Measurements from ENCODE around the gene CLHC1. TPM values are rescaled to one million over a fixed set of nuclear protein-coding genes. Genes with fewer than 3 reads are reported as not detected.
"Not testable (repeated sequence)": the region's sequence is repeated elsewhere in the genome, so short reads cannot be mapped to it uniquely, and the experiment has no call there.

CLHC1 gene
- total RNA-seq, 1 experiment from 2014 or later: 11.1 TPM

DNA sequence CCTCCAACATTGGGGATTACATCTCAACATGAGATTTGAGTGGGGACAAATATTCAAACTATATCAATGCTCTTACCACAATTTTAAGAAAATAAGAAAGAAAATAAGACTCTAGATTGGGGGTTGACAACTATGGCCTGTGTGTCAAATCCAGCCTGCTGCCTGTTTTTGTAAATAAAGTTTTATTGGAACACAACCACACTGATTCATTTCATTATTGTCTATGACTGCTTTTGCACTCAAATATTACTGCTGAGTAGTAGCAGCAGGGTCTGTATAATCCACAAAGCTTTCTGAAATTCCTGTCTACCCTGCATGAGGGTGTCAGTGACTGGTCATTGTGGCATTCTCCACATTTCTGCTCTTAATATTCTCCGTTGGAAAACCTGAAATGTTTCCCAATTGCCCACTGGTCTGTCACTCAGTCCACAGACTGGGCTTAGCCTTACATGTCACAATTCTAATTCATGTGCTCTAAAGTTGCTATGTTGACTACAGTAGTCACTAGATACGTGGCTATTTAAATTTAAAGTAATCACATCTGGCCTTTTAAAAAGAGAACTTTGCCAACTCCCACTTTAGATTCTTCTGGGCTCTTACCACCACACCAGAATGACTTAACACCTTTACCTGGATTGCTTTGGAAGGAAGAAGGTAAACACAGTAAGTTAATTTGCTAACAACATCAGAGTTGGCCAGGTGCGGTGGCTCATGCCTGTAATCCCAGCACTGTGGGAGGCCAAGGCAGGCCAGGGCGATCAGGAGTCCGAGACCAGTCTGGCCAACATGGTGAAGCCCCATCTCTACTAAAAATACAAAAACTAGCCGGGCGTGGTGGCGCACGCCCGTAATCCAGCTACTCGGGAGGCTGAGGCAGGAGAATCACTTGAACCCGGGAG lies 86.9 kb downstream of the CLHC1 start (continued):
- TF ChIP-seq, protein P1, sequence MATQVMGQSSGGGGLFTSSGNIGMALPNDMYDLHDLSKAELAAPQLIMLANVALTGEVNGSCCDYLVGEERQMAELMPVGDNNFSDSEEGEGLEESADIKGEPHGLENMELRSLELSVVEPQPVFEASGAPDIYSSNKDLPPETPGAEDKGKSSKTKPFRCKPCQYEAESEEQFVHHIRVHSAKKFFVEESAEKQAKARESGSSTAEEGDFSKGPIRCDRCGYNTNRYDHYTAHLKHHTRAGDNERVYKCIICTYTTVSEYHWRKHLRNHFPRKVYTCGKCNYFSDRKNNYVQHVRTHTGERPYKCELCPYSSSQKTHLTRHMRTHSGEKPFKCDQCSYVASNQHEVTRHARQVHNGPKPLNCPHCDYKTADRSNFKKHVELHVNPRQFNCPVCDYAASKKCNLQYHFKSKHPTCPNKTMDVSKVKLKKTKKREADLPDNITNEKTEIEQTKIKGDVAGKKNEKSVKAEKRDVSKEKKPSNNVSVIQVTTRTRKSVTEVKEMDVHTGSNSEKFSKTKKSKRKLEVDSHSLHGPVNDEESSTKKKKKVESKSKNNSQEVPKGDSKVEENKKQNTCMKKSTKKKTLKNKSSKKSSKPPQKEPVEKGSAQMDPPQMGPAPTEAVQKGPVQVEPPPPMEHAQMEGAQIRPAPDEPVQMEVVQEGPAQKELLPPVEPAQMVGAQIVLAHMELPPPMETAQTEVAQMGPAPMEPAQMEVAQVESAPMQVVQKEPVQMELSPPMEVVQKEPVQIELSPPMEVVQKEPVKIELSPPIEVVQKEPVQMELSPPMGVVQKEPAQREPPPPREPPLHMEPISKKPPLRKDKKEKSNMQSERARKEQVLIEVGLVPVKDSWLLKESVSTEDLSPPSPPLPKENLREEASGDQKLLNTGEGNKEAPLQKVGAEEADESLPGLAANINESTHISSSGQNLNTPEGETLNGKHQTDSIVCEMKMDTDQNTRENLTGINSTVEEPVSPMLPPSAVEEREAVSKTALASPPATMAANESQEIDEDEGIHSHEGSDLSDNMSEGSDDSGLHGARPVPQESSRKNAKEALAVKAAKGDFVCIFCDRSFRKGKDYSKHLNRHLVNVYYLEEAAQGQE (IDR thresholded peaks at IDR 0.05; ENCODE audit: low read depth): no peak
- no peak for TF ChIP-seq CBX3 (IDR thresholded peaks at IDR 0.05; ENCODE audit: low read depth)
- no peak for TF ChIP-seq JUND (IDR thresholded peaks at IDR 0.05)
- no peak for TF ChIP-seq ELF1 (IDR thresholded peaks at IDR 0.05; ENCODE audit: borderline replicate concordance, low read depth)
- TF ChIP-seq RAD21 (IDR thresholded peaks at IDR 0.05; ENCODE audit: low read depth): no peak
- no peak for TF ChIP-seq ZNF274 (IDR thresholded peaks at IDR 0.05; ENCODE audit: low read depth, low read length)
- no peak for TF ChIP-seq POLR2AphosphoS5 (IDR thresholded peaks at IDR 0.05; ENCODE audit: low read depth, low read length)
- TF ChIP-seq TCF7L2 (IDR thresholded peaks at IDR 0.05; ENCODE audit: borderline replicate concordance, extremely low read depth, insufficient read depth, insufficient read length): no peak

DNA sequence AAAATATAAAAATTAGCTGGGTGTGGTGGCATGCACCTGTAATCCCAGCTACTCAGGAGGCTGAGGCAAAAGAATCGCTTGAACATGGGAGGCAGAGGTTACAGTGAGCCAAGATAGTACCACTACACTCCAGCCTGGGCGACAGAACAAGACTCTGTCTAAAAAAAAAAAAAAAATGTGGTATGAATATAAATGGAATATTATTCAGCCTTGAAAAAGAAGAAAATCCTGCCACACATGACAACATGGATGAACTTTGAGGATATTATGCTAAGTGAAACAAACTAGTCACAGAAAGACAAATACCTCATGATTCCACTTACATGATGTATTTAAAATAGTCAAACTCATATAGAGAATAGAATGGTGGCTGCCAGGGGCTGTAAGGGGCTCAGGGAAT lies 88.4 kb downstream of the CLHC1 start:
- H2AFZ ChIP-seq (ENCODE audit: low read depth, low read length, poor library complexity, severe bottlenecking); H3K9me3 ChIP-seq (ENCODE audit: control insufficient read depth in 1 of 2, insufficient read depth in 1 of 2, low read depth in 1 of 2, low read length in 2 of 2); ATAC-seq; H3K27me3 ChIP-seq (ENCODE audit: insufficient read depth, low read length); H3K4me1 ChIP-seq (ENCODE audit: control insufficient read depth in 1 of 2, insufficient read depth in 2 of 2, low read length in 2 of 2); H3K36me3 ChIP-seq (ENCODE audit: control insufficient read depth in 1 of 2, insufficient read depth in 2 of 2, low read length in 2 of 2); H4K20me1 ChIP-seq (ENCODE audit: insufficient read depth); H3K79me2 ChIP-seq (ENCODE audit: insufficient read depth, low read length); CTCF ChIA-PET; H3K4me2 ChIP-seq (ENCODE audit: low read length); POLR2A ChIA-PET; H3K9ac ChIP-seq (ENCODE audit: low read length); DNase-seq (ENCODE audit: low read depth, low spot score); RAD21 ChIA-PET (ENCODE audit: low non-redundant PET in 1 of 2, low total read pairs in 2 of 2, uncharacterized antibody in 2 of 2, unreplicated experiment in 2 of 2); H3K27ac ChIP-seq (ENCODE audit: low read depth, low read length); H3K4me3 ChIP-seq (replicated peaks in 1 of 2; ENCODE audit: low read depth in 1 of 2, low read length in 2 of 2); BruUV-seq (replicated peaks); intact Hi-C loops (cut with micrococcal nuclease); H3K9me2 ChIP-seq (ENCODE audit: insufficient read depth): not testable (repeated sequence)

Data from HCT116 (cell line).